ENCODE measurements around the gene FBXO3. TPM values are rescaled to one million over a fixed set of nuclear protein-coding genes. Genes with fewer than 3 reads are reported as not detected.

FBXO3 gene
- total and polyA plus RNA-seq, 9 of the 15 experiments (the other 6 are each of a cell fraction or from before 2014, with no cell fraction given): 11.6 to 59.3 (median 29.2) TPM

GRCh38 chr11:33699515-33700062, 74.7 kb downstream of the FBXO3 start:
- Histone ChIP-seq H4K20me1 (replicated peaks; ENCODE audit: control insufficient read depth, insufficient read depth, low read length) (no peaks in the 10 kb centered on the region), H3K79me2 (ENCODE audit: control insufficient read depth, insufficient read depth, low read length) (no peaks in the 10 kb centered on the region), H3K9ac (ENCODE audit: insufficient read depth in 1 of 2, low read depth in 2 of 2, low read length in 2 of 2) (peak overlapping the region in 1 of 2 experiments; percentile 79; a peak in 1 of 4 replicates), H3K36me3 (ENCODE audit: control insufficient read depth, insufficient read depth, low read length) (no peaks in the 10 kb centered on the region; the same call in 2 of the 3 replicates), H3K4me1 (replicated peaks in 1 of 2; ENCODE audit: control insufficient read depth in 2 of 2, insufficient read depth in 2 of 2, low read length in 2 of 2) (peaks cover 17 to 18% of the 10 kb centered on the region in 2 experiments), H3K9me1 (ENCODE audit: control insufficient read depth, insufficient read depth, low read length) (no peaks in the 10 kb centered on the region), H3K4me3 (no peak overlapping the region), H3K27me3 (ENCODE audit: control insufficient read depth in 2 of 2, insufficient read depth in 2 of 2, low read length in 2 of 2) (peaks cover 19 to 35% of the 10 kb centered on the region in 2 experiments), H3K4me2 (ENCODE audit: insufficient read depth, low read length) (peak overlapping the region; percentile 42), H2AFZ (ENCODE audit: low read depth, low read length) (0 out of 2 replicates have a peak overlapping the region, but pooled peaks have one; percentile 49), H3K9me3 (replicated peaks; ENCODE audit: control insufficient read depth, insufficient read depth, low read depth, low read length) (no peaks in the 10 kb centered on the region), H3K27ac (ENCODE audit: extremely low read depth, low read depth, low read length) (no peak overlapping the region)
- DNase-seq (ENCODE audit: extremely low read depth in 1 of 4, low spot score in 3 of 4) (peak; percentile 34 to 43 (median 40)), FAIRE-seq (no peak), ATAC-seq (peak; percentile 15; the same call in 2 of the 3 replicates)
- ChIA-PET CTCF (ENCODE audit: low intra/inter-chr PET ratio) (no interaction called here), POLR2A (interaction anchor here (0.9 to 1.7 kb wide), 3 partner anchors 10 to 38 kb away, joined by 3 to 5 read pairs (median 4); no protein-coding TSS in a partner anchor)
- in situ Hi-C loops (cut with MboI): no loop called here
- intact Hi-C loops (cut with micrococcal nuclease): no loop called here
- 10% methylated on average over 11 of the region's 12 CpGs for WGBS (ENCODE audit: insufficient coverage, low coverage, missing lambda C conversion rate)
- BruUV-seq (replicated peaks): no TSS peak
- TF ChIP-seq CAMTA2 (CRISPR knock-in tag; conservative IDR thresholded peaks at IDR 0.05): no peak
- TF ChIP-seq MEIS2 (IDR thresholded peaks at IDR 0.05; ENCODE audit: partially characterized antibody): no peak
- peak; percentile 2 for TF ChIP-seq RBBP5 (IDR thresholded peaks at IDR 0.05; ENCODE audit: borderline replicate concordance, insufficient read depth, low read length, poor library complexity, severe bottlenecking)
- 0 out of 2 replicates have a peak, but pooled peaks have one; percentile 4 for TF ChIP-seq MAFF (IDR thresholded peaks at IDR 0.05; ENCODE audit: low read length)
- peak; percentile 44 for TF ChIP-seq PRDM10 (IDR thresholded peaks at IDR 0.05; ENCODE audit: partially characterized antibody)
- 0 out of 2 replicates have a peak, but pooled peaks have one; percentile 18 for TF ChIP-seq DPF2 (IDR thresholded peaks at IDR 0.05)
- no peak for TF ChIP-seq SRSF1 (IDR thresholded peaks at IDR 0.05; ENCODE audit: low read depth, low read length)
- TF ChIP-seq CEBPB (tag; IDR thresholded peaks at IDR 0.05): peak; percentile 73
- TF ChIP-seq NR0B1 (IDR thresholded peaks at IDR 0.05; ENCODE audit: partially characterized antibody): no peak
- peak; percentile 44 for TF ChIP-seq USF1 (CRISPR knock-in tag; IDR thresholded peaks at IDR 0.05)
- TF ChIP-seq, protein P1, sequence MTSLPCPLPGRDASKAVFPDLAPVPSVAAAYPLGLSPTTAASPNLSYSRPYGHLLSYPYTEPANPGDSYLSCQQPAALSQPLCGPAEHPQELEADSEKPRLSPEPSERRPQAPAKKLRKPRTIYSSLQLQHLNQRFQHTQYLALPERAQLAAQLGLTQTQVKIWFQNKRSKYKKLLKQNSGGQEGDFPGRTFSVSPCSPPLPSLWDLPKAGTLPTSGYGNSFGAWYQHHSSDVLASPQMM (CRISPR knock-in tag; IDR thresholded peaks at IDR 0.05): no peak
- peak; percentile 24; the same call in 1 of the 2 replicates for TF ChIP-seq NFE2 (IDR thresholded peaks at IDR 0.05; ENCODE audit: low read depth)
- no peak for TF ChIP-seq ZNF239 (CRISPR knock-in tag; IDR thresholded peaks at IDR 0.05)
- TF ChIP-seq, protein P2, sequence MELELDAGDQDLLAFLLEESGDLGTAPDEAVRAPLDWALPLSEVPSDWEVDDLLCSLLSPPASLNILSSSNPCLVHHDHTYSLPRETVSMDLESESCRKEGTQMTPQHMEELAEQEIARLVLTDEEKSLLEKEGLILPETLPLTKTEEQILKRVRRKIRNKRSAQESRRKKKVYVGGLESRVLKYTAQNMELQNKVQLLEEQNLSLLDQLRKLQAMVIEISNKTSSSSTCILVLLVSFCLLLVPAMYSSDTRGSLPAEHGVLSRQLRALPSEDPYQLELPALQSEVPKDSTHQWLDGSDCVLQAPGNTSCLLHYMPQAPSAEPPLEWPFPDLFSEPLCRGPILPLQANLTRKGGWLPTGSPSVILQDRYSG (tag; conservative IDR thresholded peaks at IDR 0.05; ENCODE audit: low read depth): no peak
- no peak for TF ChIP-seq ZNF764 (CRISPR knock-in tag; IDR thresholded peaks at IDR 0.05; ENCODE audit: low read depth)
